Type B pancreatic cell (in vitro differentiated cells): ENCODE data around the gene DPYSL5. TPM values are rescaled to one million over a fixed set of nuclear protein-coding genes. Genes with fewer than 3 reads are reported as not detected.

Source experiments
- DNase-seq: peaks from one replicate; pipeline ENCODE4 v3.0.0; 2021; ENCODE audit warnings: mixed read lengths; ENCODE audit not compliant: unreplicated experiment; ENCODE audit errors: extremely low spot score
- H3K27ac Mint-ChIP-seq: 2 replicates; pipeline ENCODE4 v1.8.0; 2021; ENCODE audit warnings: mild to moderate bottlenecking, mixed read lengths
- H3K27me3 Mint-ChIP-seq: 2 replicates; pipeline ENCODE4 v1.8.0; 2021; ENCODE audit warnings: mixed read lengths
- H3K36me3 Mint-ChIP-seq: 2 replicates; pipeline ENCODE4 v1.8.0; 2021; ENCODE audit warnings: mixed read lengths
- H3K4me1 Mint-ChIP-seq: one replicate; pipeline ENCODE4 v1.8.0; 2021; ENCODE audit warnings: mixed read lengths; ENCODE audit not compliant: unreplicated experiment
- H3K4me3 Mint-ChIP-seq: 2 replicates; pipeline ENCODE4 v1.8.0; 2021; ENCODE audit warnings: mild to moderate bottlenecking, mixed read lengths
- H3K9me3 Mint-ChIP-seq: 2 replicates; pipeline ENCODE4 v1.8.0; 2021; ENCODE audit warnings: mixed read lengths
- CTCF ChIP-seq: fragments of 200-600 bp; sonication (generic); conservative IDR thresholded peaks from 2 replicates; pipeline ENCODE4 v1.5.0; 2021; ENCODE audit warnings: antibody characterized with exemption, mild to moderate bottlenecking
- total RNA-seq: library from RNA; stranded (reverse); gene quantifications from 2 replicates; pipeline ENCODE4 v1.2.1, GENCODE V29; 2021; ENCODE audit warnings: low replicate concordance

DPYSL5 gene
- total RNA-seq, 1 donor from 2014 or later, result 51.1 TPM

GRCh38 chr2:26892133-26892532 is 44.2 kb downstream of the DPYSL5 start:
- Mint-ChIP-seq H3K27ac (no peak overlapping the region), H3K9me3 (no peaks in the 10 kb centered on the region), H3K4me3 (no peak overlapping the region), H3K27me3 (no peaks in the 10 kb centered on the region), H3K36me3 (no peaks in the 10 kb centered on the region), H3K4me1 (peaks cover 15% of the 10 kb centered on the region)
- no peak for DNase-seq
- no peak for TF ChIP-seq CTCF

GRCh38 chr2:26892922-26893524 is 45.1 kb downstream of the DPYSL5 start:
- DNase-seq, result no peak
- Mint-ChIP-seq H3K9me3 (no peaks in the 10 kb centered on the region), H3K4me1 (peaks cover 15% of the 10 kb centered on the region), H3K27me3 (no peaks in the 10 kb centered on the region), H3K4me3 (no peak overlapping the region), H3K27ac (no peak overlapping the region), H3K36me3 (no peaks in the 10 kb centered on the region)
- no peak for TF ChIP-seq CTCF

GRCh38 chr2:26894136-26894535 is 46.2 kb downstream of the DPYSL5 start:
- Mint-ChIP-seq H3K27ac (no peak overlapping the region), H3K4me3 (no peak overlapping the region), H3K36me3 (no peaks in the 10 kb centered on the region), H3K4me1 (peaks cover 11% of the 10 kb centered on the region), H3K27me3 (no peaks in the 10 kb centered on the region), H3K9me3 (no peaks in the 10 kb centered on the region)
- DNase-seq, result no peak
- no peak for TF ChIP-seq CTCF

- H3K4me3 Mint-ChIP-seq, result no peak overlapping the region
- peak; percentile 10 for DNase-seq
- no peak overlapping the region for H3K27ac Mint-ChIP-seq
- no peaks in the 10 kb centered on the region for H3K36me3 Mint-ChIP-seq
- TF ChIP-seq CTCF, result no peak
- peaks cover 19% of the 10 kb centered on the region for H3K4me1 Mint-ChIP-seq
- no peaks in the 10 kb centered on the region for H3K9me3 Mint-ChIP-seq
- no peaks in the 10 kb centered on the region for H3K27me3 Mint-ChIP-seq
Measured at GRCh38 chr2:26897807-26898479, 50.0 kb downstream of the DPYSL5 start.

- Mint-ChIP-seq H3K27ac (no peak overlapping the region), H3K4me1 (peaks cover 19% of the 10 kb centered on the region), H3K4me3 (no peak overlapping the region), H3K36me3 (no peaks in the 10 kb centered on the region), H3K9me3 (no peaks in the 10 kb centered on the region), H3K27me3 (no peaks in the 10 kb centered on the region)
- TF ChIP-seq CTCF, result no peak
- DNase-seq, result peak; percentile 43
Measured at GRCh38 chr2:26898480-26899078, 50.6 kb downstream of the DPYSL5 start.
